22Rv1 (cell line): ENCODE measurements around the gene PRDM12.

ENCODE experiments used
- H3K27ac ChIP-seq: fragments of 450-650 bp; 2 replicates; pipeline ENCODE4 v1.5.1; 2017
- CTCF ChIP-seq: fragments of 450-650 bp; IDR thresholded peaks from 2 replicates; pipeline ENCODE4 v1.5.1; 2017; ENCODE audit warnings: mild to moderate bottlenecking
- ZFX ChIP-seq: fragments of 450-650 bp; IDR thresholded peaks from 2 replicates; pipeline ENCODE4 v1.6.1; 2017; ENCODE audit warnings: antibody characterized with exemption, borderline replicate concordance

PRDM12 gene

GRCh38 chr9:130627896-130628792 is 36.2 kb upstream of the PRDM12 start:
- TF ChIP-seq ZFX (no peak), CTCF (no peak)
- H3K27ac ChIP-seq = no peak overlapping the region

GRCh38 chr9:130629443-130630070 is 34.8 kb upstream of the PRDM12 start:
- no peak overlapping the region for H3K27ac ChIP-seq
- TF ChIP-seq ZFX = no peak
- no peak for TF ChIP-seq CTCF

- H3K27ac ChIP-seq = no peak overlapping the region
- TF ChIP-seq CTCF (no peak), ZFX (no peak)
These were observed 34.3 kb upstream of the PRDM12 start for GRCh38 chr9:130630071-130630450.

- H3K27ac ChIP-seq = no peak overlapping the region
- no peak for TF ChIP-seq ZFX
- TF ChIP-seq CTCF = no peak
These were observed 33.7 kb upstream of the PRDM12 start for GRCh38 chr9:130630506-130631330.

GRCh38 chr9:130631331-130632080 is 32.9 kb upstream of the PRDM12 start:
- TF ChIP-seq CTCF (no peak), ZFX (no peak)
- no peak overlapping the region for H3K27ac ChIP-seq

GRCh38 chr9:130632081-130632710 is 32.2 kb upstream of the PRDM12 start:
- no peak overlapping the region for H3K27ac ChIP-seq
- no peak for TF ChIP-seq CTCF
- no peak for TF ChIP-seq ZFX
